Thyroid gland (tissue), 4 donors: ENCODE results near the gene KLHDC4. TPM values are rescaled to one million over a fixed set of nuclear protein-coding genes. Genes with fewer than 3 reads are reported as not detected.
"Not testable (repeated sequence)": the region's sequence is repeated elsewhere in the genome, so short reads cannot be mapped to it uniquely, and the experiment has no call there.

Experiments
- DNase-seq, 2 donors: peaks; one replicate each; pipeline ENCODE4 v3.0.0-alpha.2; 2019
- H3K27ac ChIP-seq, 3 donors: fragments of 200-600 bp; sonication (generic); 1 replicate in 2 of 3; 2 replicates in 1 of 3; pipeline ENCODE4 v1.5.1; 2016 to 2019; ENCODE audit warnings: mild to moderate bottlenecking in 1 of 3, moderate library complexity in 1 of 3
- H3K27me3 ChIP-seq: fragments of 200-600 bp; sonication (generic); one replicate; pipeline ENCODE4 v1.5.1; 2019
- H3K36me3 ChIP-seq, 2 donors: fragments of 200-600 bp; sonication (generic); one replicate each; pipeline ENCODE4 v1.5.1; 2016 to 2019
- H3K4me1 ChIP-seq, 2 donors: fragments of 200-600 bp; sonication (generic); one replicate each; pipeline ENCODE4 v1.5.1; 2017 to 2019
- H3K4me3 ChIP-seq, 3 donors: fragments of 200-600 bp; sonication (generic); replicated peaks in 1 of 3; 1 replicate in 2 of 3; 2 replicates in 1 of 3; pipeline ENCODE4 v1.5.1; 2016; ENCODE audit warnings: mild to moderate bottlenecking in 1 of 3
- H3K9me3 ChIP-seq: fragments of 200-600 bp; sonication (generic); one replicate; pipeline ENCODE4 v1.5.1; 2017
- POLR2A ChIP-seq, 2 donors: fragments of 450-650 bp; IDR thresholded peaks; one replicate each; pipeline ENCODE4 v1.6.1; 2017; ENCODE audit warnings: antibody characterized with exemption in 2 of 2, mild to moderate bottlenecking in 2 of 2, moderate library complexity in 1 of 2
- WGBS, 2 donors: methylation state at CpG; one replicate each; pipeline ENCODE4 v1.1.5; 2017; 5-methylcytosine and 5-hydroxymethylcytosine counted together
- intact Hi-C: fragments of 100-400 bp; cut with DNase I; formaldehyde crosslinking; loops from one replicate; pipeline ENCODE4 v1.15.1; 2023
- total RNA-seq, 4 donors: library from RNA; depleted of rRNA; stranded (reverse); fragments of >200 nt; gene quantifications; one replicate each; pipeline ENCODE4 v1.2.3, GENCODE V29; 2016
- TF ChIP-seq, protein P1 (sequence below), 6 experiments: fragments of 200-600 bp in 3 of 6; fragments of 450-650 bp in 3 of 6; sonication (generic) in 3 of 6; IDR thresholded peaks; one replicate each; pipeline ENCODE4 v1.5.1; 2016 to 2019; ENCODE audit warnings: antibody characterized with exemption in 6 of 6, mild to moderate bottlenecking in 2 of 6, inconsistent platforms in 1 of 6, moderate library complexity in 1 of 6

KLHDC4 gene
- total RNA-seq, 4 donors from 2014 or later = 19.9 to 40.9 (median 30.3) TPM

DNA sequence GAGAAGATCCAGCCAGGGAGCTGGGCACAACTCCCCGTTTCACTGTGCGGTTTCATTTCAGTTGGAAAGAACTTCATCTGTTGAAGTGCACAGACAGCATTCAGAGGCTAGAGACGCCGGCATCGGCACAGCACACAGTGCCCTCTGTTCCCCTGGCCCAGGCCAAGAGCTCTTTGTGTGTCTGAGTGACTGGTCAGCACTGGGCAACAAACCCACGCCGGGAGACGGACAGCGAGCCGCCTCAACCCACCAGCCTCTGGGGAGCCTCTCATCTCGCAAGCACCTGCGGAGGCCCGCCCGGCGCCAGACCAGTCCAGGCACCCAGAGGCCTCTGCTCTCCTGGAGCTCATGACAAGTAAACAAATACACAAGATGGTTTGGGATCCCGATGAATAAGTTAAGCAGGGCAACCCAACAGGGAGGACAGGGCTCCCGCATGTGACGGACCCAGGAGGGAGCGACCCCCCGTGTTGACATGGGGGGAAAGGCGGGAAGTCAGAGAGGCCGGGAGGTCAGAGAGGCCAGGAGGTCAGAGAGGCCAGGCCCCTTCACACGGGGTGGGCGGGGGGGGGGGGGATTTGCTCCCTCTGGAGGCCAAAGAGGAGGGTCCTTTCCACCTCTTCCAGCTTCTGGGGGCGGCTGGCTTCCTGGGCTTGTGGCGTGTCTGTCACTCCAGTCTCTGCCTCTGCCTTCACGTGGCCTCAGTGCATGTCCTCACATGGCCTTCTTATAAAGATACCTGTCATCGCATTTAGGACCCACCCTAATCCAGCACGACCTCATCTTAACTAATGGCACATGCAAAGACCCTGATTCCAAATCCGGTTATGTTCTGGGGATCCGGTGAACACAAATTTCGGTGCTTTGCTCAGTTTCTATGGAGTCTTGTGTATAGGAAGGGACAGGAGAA, 25.8 kb upstream of the KLHDC4 start:
- Histone ChIP-seq H3K4me1 (peaks cover 9% of the 10 kb centered on the region in 2 donors), H3K9me3 (no peaks in the 10 kb centered on the region), H3K36me3 (no peaks in the 10 kb centered on the region), H3K4me3 (no peak overlapping the region), H3K27me3 (no peaks in the 10 kb centered on the region), H3K27ac (peak overlapping the region in 1 of 3 donors; percentile 73)
- intact Hi-C loops = no loop called here
- TF ChIP-seq POLR2A (IDR thresholded peaks at IDR 0.05) = no peak
- TF ChIP-seq, protein P1, sequence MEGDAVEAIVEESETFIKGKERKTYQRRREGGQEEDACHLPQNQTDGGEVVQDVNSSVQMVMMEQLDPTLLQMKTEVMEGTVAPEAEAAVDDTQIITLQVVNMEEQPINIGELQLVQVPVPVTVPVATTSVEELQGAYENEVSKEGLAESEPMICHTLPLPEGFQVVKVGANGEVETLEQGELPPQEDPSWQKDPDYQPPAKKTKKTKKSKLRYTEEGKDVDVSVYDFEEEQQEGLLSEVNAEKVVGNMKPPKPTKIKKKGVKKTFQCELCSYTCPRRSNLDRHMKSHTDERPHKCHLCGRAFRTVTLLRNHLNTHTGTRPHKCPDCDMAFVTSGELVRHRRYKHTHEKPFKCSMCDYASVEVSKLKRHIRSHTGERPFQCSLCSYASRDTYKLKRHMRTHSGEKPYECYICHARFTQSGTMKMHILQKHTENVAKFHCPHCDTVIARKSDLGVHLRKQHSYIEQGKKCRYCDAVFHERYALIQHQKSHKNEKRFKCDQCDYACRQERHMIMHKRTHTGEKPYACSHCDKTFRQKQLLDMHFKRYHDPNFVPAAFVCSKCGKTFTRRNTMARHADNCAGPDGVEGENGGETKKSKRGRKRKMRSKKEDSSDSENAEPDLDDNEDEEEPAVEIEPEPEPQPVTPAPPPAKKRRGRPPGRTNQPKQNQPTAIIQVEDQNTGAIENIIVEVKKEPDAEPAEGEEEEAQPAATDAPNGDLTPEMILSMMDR (IDR thresholded peaks at IDR 0.05) = no peak
- WGBS, 2 donors = 87 to 90% methylated on average over 27 to 29 of the region's 32 CpGs
- DNase-seq = no peak

DNA sequence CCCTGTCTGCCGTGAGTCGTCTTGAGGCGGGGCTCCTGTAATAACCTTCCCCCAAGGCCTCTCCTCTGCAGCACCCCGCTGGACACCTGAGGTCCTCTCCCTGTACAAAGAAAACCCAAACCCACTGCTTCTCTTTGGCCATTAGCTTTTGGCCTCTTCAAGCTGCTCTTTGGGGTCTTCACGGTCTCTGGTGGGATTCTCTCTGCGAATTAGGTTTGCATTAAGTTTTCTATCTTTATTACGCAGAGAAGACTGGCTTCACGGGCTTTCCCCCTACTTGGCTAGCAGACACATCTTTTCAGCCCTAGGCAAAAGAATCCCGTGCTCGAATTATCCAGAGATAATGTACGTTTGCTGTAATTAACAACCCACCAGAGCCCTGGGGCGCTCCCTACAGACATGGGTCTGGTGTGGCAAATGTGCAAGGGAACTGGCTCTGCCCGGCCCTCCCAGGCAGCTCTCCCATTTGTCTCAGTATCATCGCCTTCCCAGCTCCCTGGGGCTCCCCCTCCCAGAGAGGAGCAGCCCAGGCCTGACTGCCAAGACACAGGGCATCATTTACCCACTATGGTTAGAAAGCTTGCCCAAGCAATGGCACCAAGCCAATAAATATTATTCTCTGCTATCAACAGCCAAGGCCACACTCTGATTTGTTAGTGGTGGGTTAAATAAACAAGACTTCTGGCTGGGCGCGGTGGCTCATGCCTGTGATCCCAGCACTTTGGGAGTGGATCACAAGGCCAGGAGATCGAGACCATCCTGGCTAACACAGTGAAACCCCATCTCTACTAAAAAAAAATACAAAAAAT, 24.7 kb upstream of the KLHDC4 start:
- Histone ChIP-seq H3K4me3 (no peak overlapping the region), H3K9me3 (no peaks in the 10 kb centered on the region), H3K4me1 (peaks cover 9% of the 10 kb centered on the region in 2 donors), H3K27ac (peak overlapping the region in 1 of 3 donors; percentile 73), H3K36me3 (no peaks in the 10 kb centered on the region), H3K27me3 (no peaks in the 10 kb centered on the region)
- no peak for TF ChIP-seq POLR2A (IDR thresholded peaks at IDR 0.05)
- TF ChIP-seq, protein P1 (IDR thresholded peaks at IDR 0.05) = no peak
- intact Hi-C loops = no loop called here
- peak; percentile 22 to 49 for DNase-seq
- WGBS, 2 donors = 69 to 81% methylated on average over 15 to 17 of the region's 17 CpGs

DNA sequence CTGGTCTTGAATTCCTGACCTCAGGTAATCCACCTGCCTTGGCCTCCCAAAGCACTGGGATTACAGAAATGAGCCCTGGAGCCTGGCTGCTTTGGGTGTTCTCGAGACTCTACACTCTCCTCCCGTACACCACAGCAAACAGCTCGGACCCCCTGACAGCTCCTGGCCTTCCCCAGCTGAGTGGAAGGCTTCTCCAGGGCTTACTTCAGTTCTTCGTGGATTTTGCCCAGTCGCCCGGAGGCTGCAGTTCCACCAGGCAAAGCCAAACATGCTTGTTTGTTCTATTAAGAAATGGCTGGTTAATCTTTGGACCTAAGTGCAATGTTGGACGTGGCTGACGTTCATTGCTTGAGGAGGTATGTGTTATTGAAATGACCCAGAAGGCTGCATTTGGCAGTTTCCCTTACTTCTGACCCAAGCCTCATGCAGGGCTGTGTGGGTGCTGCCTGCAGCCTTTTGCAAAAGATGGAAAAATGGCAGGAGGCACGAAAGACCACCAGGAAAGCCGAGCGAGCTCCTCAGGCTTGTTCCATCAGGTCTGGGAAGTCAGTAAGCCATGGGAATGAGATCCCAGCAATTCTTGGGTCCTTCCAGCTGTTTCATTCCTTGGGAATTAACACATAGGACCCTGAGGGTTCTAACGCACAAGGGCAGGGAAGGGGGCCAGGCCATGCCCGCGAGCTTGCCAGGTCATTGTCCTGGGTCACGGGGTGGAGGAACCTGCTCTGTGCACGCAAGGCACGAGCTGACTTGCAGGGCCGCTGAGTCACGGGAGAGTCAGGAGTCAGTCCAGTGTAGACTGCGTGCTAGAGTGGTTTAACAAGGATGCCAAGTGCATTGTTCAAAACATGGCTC, 23.9 kb upstream of the KLHDC4 start:
- no peak overlapping the region for H3K4me3 ChIP-seq
- WGBS, 2 donors = 60 to 76% methylated on average over 10 to 20 of the region's 20 CpGs
- TF ChIP-seq, protein P1 (IDR thresholded peaks at IDR 0.05) = no peak
- TF ChIP-seq POLR2A (IDR thresholded peaks at IDR 0.05) = no peak
- no peaks in the 10 kb centered on the region for H3K36me3 ChIP-seq
- no peaks in the 10 kb centered on the region for H3K9me3 ChIP-seq
- intact Hi-C loops = loop anchor here (10.0 kb wide), 1 partner anchor 115 kb away; no protein-coding TSS in a partner anchor
- H3K27ac ChIP-seq = peak overlapping the region in 2 of 3 donors; percentile 19 to 73
- no peaks in the 10 kb centered on the region for H3K27me3 ChIP-seq
- peaks cover 9% of the 10 kb centered on the region in 2 donors for H3K4me1 ChIP-seq
- DNase-seq = peak; percentile 64 to 79

DNA sequence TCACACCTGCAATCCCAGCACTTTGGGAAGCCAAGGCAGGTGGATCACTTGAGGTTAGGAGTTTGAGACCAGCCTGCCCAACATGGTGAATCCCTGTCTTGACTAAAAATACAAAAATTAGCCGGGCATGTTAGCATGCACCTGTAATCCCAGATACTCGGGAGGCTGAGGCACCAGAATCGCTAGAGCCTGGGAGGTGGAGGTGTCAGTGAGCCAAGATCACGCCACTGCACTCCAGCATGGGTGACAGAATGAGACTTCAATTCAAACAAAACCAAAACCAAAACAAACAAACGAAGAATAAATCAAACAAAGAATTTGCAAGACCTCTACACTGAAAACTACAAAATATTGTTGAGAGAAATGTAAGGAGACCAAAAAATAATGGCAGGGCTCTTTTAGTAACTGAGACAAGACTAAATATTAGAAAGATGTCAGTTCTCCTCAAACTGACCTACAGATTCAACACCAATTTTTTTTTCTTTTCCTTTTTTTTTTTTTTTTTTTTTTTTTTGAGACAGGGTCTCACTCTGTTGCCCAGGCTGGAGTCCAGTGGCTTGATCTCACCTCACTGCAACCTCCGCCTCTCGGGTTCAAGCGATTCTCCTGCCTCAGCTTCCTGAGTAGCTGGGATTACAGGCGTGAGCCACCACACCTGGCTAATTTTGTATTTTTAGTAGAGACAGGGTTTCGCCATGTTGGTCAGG, 23.1 kb upstream of the KLHDC4 start:
- DNase-seq = peak; percentile 73 to 79
- intact Hi-C loops = loop anchor here (10.0 kb wide), 1 partner anchor 116 kb away; no protein-coding TSS in a partner anchor
- not testable (repeated sequence) for H3K36me3 ChIP-seq, H3K9me3 ChIP-seq, H3K4me1 ChIP-seq, H3K4me3 ChIP-seq, H3K27me3 ChIP-seq
- H3K27ac ChIP-seq = peak overlapping the region in 2 of 3 donors; percentile 19 to 73
- 56 to 63% methylated on average over 10 of the region's 10 CpGs for WGBS, 2 donors

DNA sequence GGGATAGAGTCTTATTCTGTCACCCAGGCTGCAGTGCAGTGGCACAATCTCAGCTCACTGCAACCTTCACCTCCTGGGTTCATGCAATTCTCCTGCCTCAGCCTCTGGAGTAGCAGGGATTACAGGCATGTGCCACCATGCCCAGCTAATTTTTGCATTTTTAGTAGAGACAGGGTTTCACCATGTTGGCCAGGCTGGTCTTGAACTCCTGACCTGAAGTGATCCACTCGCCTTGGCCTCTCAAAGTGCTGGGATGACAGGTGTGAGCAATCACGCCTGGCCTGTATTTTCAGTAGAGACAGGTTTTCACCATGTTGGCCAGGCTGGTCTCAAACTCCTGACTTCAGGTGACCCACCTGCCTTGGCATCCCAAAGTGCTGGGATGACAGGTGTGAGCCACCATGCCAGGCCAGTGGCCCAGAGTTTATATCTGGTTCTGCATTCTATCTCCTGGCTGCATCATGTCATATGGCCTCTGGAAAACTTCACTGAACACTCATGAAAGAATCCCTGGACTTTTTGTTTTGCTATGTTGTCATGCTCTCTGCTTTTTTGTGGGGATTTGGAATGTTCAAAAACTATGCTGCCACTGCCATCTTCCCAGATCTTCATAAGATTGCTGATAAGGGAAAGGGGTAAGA, 21.8 kb upstream of the KLHDC4 start:
- 83 to 100% methylated on average over 2 of the region's 2 CpGs for WGBS, 2 donors
- intact Hi-C loops = loop anchor here (10.0 kb wide), 1 partner anchor 117 kb away; no protein-coding TSS in a partner anchor
- peak overlapping the region in 1 of 3 donors; percentile 73 for H3K27ac ChIP-seq
- not testable (repeated sequence) for H3K9me3 ChIP-seq, H3K4me3 ChIP-seq, DNase-seq, H3K27me3 ChIP-seq, H3K36me3 ChIP-seq, H3K4me1 ChIP-seq
